ENCODE data around the gene NUDT8.
"Not testable (repeated sequence)": the region's sequence is repeated elsewhere in the genome, so short reads cannot be mapped to it uniquely, and the experiment has no call there.

The NUDT8 gene

GRCh38 chr11:67592880-67593564, 36.7 kb downstream of the NUDT8 start:
- DNase-seq (ENCODE audit: low read depth in 2 of 2): no peak

GRCh38 chr11:67588899-67589415, 40.8 kb downstream of the NUDT8 start:
- DNase-seq (ENCODE audit: low read depth in 2 of 2): not testable (repeated sequence)

GRCh38 chr11:67588136-67588503, 41.6 kb downstream of the NUDT8 start:
- DNase-seq (ENCODE audit: low read depth in 2 of 2): no peak

- DNase-seq (ENCODE audit: low read depth in 2 of 2): no peak
These were observed 43.0 kb downstream of the NUDT8 start for GRCh38 chr11:67586568-67587250.

GRCh38 chr11:67585911-67586310, 43.8 kb downstream of the NUDT8 start:
- DNase-seq (ENCODE audit: low read depth in 2 of 2): no peak

GRCh38 chr11:67584881-67585873, 44.6 kb downstream of the NUDT8 start:
- DNase-seq (ENCODE audit: low read depth in 2 of 2): no peak

- DNase-seq (ENCODE audit: low read depth in 2 of 2): no peak
These were observed 45.4 kb downstream of the NUDT8 start for GRCh38 chr11:67584205-67584880.

- DNase-seq (ENCODE audit: low read depth in 2 of 2): peak; percentile 36 to 64
These were observed 46.2 kb downstream of the NUDT8 start, which contains the start of gene GSTP1 for GRCh38 chr11:67583247-67584204. TSS of gene GSTP1 (plus strand) at chr11:67583812. CDS start at chr11:67583844, 32 bp downstream.

GRCh38 chr11:67582011-67582410, 47.7 kb downstream of the NUDT8 start:
- DNase-seq (ENCODE audit: low read depth in 2 of 2): no peak

- DNase-seq (ENCODE audit: low read depth in 2 of 2): no peak
These were observed 48.3 kb downstream of the NUDT8 start for GRCh38 chr11:67581469-67581868.

GRCh38 chr11:67577951-67578350, 51.8 kb downstream of the NUDT8 start:
- DNase-seq (ENCODE audit: low read depth in 2 of 2): no peak

Data from stimulated activated CD4-positive, alpha-beta T cell treated with anti-CD3 and anti-CD28 coated beads, Interleukin-1b, Interleukin-23, amount 100 ng/mL, for 1 hour (primary cell).